ENCODE data around the gene STK16. TPM values are rescaled to one million over a fixed set of nuclear protein-coding genes. Genes with fewer than 3 reads are reported as not detected.
"Not testable (repeated sequence)": the region's sequence is repeated elsewhere in the genome, so short reads cannot be mapped to it uniquely, and the experiment has no call there.

STK16 gene
- total RNA-seq, 2 experiments from 2014 or later = 11.2 to 14.1 TPM

GRCh38 chr2:219254590-219255201 lies 9.4 kb downstream of the STK16 start:
- peak overlapping the region; percentile 88 for H3K4me3 Mint-ChIP-seq
- ChIA-PET POLR2A (interaction anchor here (0.6 to 10.1 kb wide), 18 partner anchors 9 to 968 kb away, joined by 3 to 202 read pairs (median 14); partner anchors contain the start of genes ABCB6, ANKZF1, ATG9A and CNPPD1), CTCF (interaction anchor here (1.0 to 8.4 kb wide), 9 partner anchors 20 to 134 kb away, joined by 3 to 97 read pairs (median 5); partner anchors contain the start of genes ANKZF1, ATG9A, DNAJB2 and DNPEP)
- Histone ChIP-seq H3K9me3 (ENCODE audit: control insufficient read depth in 1 of 2, insufficient read depth in 1 of 2, low read length in 2 of 2) (no peaks in the 10 kb centered on the region), H3K4me1 (ENCODE audit: insufficient read depth, low read length) (peaks cover 42% of the 10 kb centered on the region), H3K27me3 (ENCODE audit: control insufficient read depth in 1 of 2, insufficient read depth in 2 of 2, low read length in 2 of 2) (no peaks in the 10 kb centered on the region), H3K27ac (ENCODE audit: low read depth in 1 of 2, low read length in 2 of 2) (peak overlapping the region; percentile 61 to 87), H3K36me3 (ENCODE audit: insufficient read depth, low read length) (peaks cover 23% of the 10 kb centered on the region), H3K4me3 (ENCODE audit: low read length) (peak overlapping the region; percentile 88)
- H3K27me3 Mint-ChIP-seq = no peaks in the 10 kb centered on the region
- no peaks in the 10 kb centered on the region for H3K9me3 Mint-ChIP-seq
- no peak for TF ChIP-seq CTCF (IDR thresholded peaks at IDR 0.05)
- intact Hi-C loops (cut with DNase I, micrococcal nuclease) = loop anchor here (1.0 to 10.0 kb wide), 3 partner anchors 25 to 690 kb away; partner anchors contain the start of genes ABCB6 (in 2 of the 2), ANKZF1 (in 1 of the 2), ATG9A (in 1 of the 2) and CNOT9 (in 1 of the 2)
- H3K27ac Mint-ChIP-seq = peak overlapping the region; percentile 96
- DNase-seq (peak in 10 of 14 experiments; percentile 9 to 78 (median 35)), ATAC-seq (ENCODE audit: poor library complexity) (peak; percentile 44)
- H3K36me3 Mint-ChIP-seq (ENCODE audit: low read depth) = peaks cover 46% of the 10 kb centered on the region
- H3K4me1 Mint-ChIP-seq (ENCODE audit: low read depth) = peaks cover 42% of the 10 kb centered on the region

GRCh38 chr2:219258942-219259341 lies 13.7 kb downstream of the STK16 start:
- not testable (repeated sequence) for H3K27ac Mint-ChIP-seq; H3K9me3 ChIP-seq (ENCODE audit: control insufficient read depth in 1 of 2, insufficient read depth in 1 of 2, low read length in 2 of 2); H3K36me3 Mint-ChIP-seq (ENCODE audit: low read depth); H3K27ac ChIP-seq (ENCODE audit: low read depth in 1 of 2, low read length in 2 of 2); H3K9me3 Mint-ChIP-seq; H3K27me3 Mint-ChIP-seq; ATAC-seq (ENCODE audit: poor library complexity); DNase-seq; H3K4me3 ChIP-seq (ENCODE audit: low read length); H3K27me3 ChIP-seq (ENCODE audit: control insufficient read depth in 1 of 2, insufficient read depth in 2 of 2, low read length in 2 of 2); H3K36me3 ChIP-seq (ENCODE audit: insufficient read depth, low read length); H3K4me3 Mint-ChIP-seq
- intact Hi-C loops (cut with DNase I, micrococcal nuclease) = loop anchor here in 1 of 2 experiments (10.0 kb wide), 1 partner anchor 694 kb away; the partner anchor contains the start of genes CNOT9 and USP37
- CTCF ChIA-PET = interaction anchor here (0.7 to 8.4 kb wide), 2 partner anchors 20 to 586 kb away, joined by 5 to 50 read pairs; partner anchors contain the start of gene DNAJB2
- H3K4me1 Mint-ChIP-seq (ENCODE audit: low read depth) = peaks cover 11% of the 10 kb centered on the region
- POLR2A ChIA-PET = interaction anchor here (0.9 kb wide), 1 partner anchor 20 kb away, joined by 4 read pairs; the partner anchor contains the start of gene DNAJB2
- peaks cover 11% of the 10 kb centered on the region for H3K4me1 ChIP-seq (ENCODE audit: insufficient read depth, low read length)

- POLR2A ChIA-PET = interaction anchor here (0.8 to 1.2 kb wide), 5 partner anchors 9 to 18 kb away, joined by 3 to 5 read pairs (median 3); partner anchors contain the start of genes DNAJB2, GLB1L, STK16 and TUBA4B
- no peak overlapping the region for H3K27ac Mint-ChIP-seq
- Histone ChIP-seq H3K27ac (ENCODE audit: low read depth in 1 of 2, low read length in 2 of 2) (no peak overlapping the region), H3K4me1 (ENCODE audit: insufficient read depth, low read length) (no peaks in the 10 kb centered on the region), H3K4me3 (ENCODE audit: low read length) (no peak overlapping the region), H3K9me3 (ENCODE audit: control insufficient read depth in 1 of 2, insufficient read depth in 1 of 2, low read length in 2 of 2) (no peaks in the 10 kb centered on the region), H3K36me3 (ENCODE audit: insufficient read depth, low read length) (no peaks in the 10 kb centered on the region), H3K27me3 (ENCODE audit: control insufficient read depth in 1 of 2, insufficient read depth in 2 of 2, low read length in 2 of 2) (no peaks in the 10 kb centered on the region)
- CTCF ChIA-PET = interaction anchor here (2.4 to 2.5 kb wide), 2 partner anchors 16 to 34 kb away, joined by 7 to 8 read pairs; no protein-coding TSS in a partner anchor
- H3K27me3 Mint-ChIP-seq = no peaks in the 10 kb centered on the region
- no peak overlapping the region for H3K4me3 Mint-ChIP-seq
- intact Hi-C loops (cut with DNase I, micrococcal nuclease) = no loop called here
- DNase-seq = no peak
- no peak for ATAC-seq (ENCODE audit: poor library complexity)
- no peak for TF ChIP-seq CTCF (IDR thresholded peaks at IDR 0.05)
- H3K4me1 Mint-ChIP-seq (ENCODE audit: low read depth) = no peaks in the 10 kb centered on the region
- no peaks in the 10 kb centered on the region for H3K9me3 Mint-ChIP-seq
- no peaks in the 10 kb centered on the region for H3K36me3 Mint-ChIP-seq (ENCODE audit: low read depth)
Observed at GRCh38 chr2:219261024-219261855, 16.0 kb downstream of the STK16 start.
